Fibroblast of skin of scalp (primary cell): Measurements from ENCODE around the gene APOD. TPM values are rescaled to one million over a fixed set of nuclear protein-coding genes. Genes with fewer than 3 reads are reported as not detected.
"Not testable (repeated sequence)": the region's sequence is repeated elsewhere in the genome, so short reads cannot be mapped to it uniquely, and the experiment has no call there.

ENCODE experiments used
- DNase-seq: peaks from one replicate; pipeline ENCODE4 v3.0.0-alpha.2; 2013
- polyA plus RNA-seq, 2 experiments: library from polyadenylated mRNA; unstranded; fragments of 120-200 nt; gene quantifications; one replicate each; pipeline ENCODE4 v1.2.1, GENCODE V29; 2013; ENCODE audit not compliant: insufficient read length in 2 of 2

The APOD gene
- 0.24 TPM for polyA plus RNA-seq (2013, experiment 1 of 2; ENCODE audit: insufficient read length)
- polyA plus RNA-seq (2013, experiment 2 of 2; ENCODE audit: insufficient read length) = 1.7 TPM

DNA sequence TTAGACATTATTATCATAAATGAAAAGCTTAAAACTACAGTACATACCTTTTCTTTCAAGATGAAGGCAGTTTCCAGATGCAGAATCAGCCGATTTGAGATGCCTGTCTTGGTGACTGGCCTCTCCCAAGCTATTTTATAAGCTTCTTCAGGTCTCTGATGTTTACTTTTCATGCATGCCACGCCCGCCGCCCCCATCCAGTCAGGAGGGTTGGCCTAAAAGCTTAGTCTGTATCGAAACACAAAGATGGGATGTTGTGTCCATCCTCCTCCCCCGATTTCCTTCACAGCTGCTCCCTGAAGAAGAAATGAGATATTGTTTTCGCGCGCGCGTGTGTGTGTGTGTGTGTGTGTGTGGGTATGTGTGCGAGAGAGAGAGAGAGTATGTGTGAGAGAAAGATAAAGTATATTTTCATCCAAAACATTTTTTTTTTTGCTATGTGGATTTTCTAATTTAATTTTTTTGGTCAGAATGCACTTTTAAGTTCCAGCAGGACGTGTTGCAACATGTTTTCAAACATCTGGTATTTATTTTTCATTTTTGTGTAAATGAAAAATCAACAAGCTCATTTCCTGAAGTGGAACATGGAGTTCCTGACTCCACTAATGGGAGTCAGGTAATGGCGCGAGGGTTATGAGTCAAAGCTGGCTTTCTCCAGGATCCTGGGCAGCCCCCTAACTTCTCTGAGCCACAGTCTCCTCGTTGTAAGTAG is at the start of gene APOD:
Gene APOD, minus strand, starts transcription at position 110 of the 712 bp plus-strand sequence. CDS start 4,479 bp downstream, outside the sequence.
- peak; percentile 20 for DNase-seq

DNA sequence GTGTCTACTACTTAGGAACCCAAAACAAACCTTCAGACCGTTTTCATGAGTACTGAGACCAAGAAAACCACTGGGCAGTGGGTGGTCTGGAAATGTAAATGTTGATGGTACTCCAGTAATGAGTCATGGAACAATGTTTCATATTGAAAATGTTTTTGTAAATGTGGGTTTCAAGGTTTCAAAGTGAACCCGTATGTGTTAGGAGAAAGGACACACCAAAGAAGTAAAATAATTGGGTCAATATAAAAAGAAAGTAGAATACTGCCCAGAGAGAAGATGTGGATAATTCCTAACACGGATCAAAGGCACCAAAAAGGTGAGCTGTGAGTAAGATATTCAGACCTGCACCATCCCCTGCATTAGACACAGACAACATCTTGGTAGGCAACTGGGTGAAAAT is 49.6 kb upstream of the APOD start:
- DNase-seq = not testable (repeated sequence)

DNA sequence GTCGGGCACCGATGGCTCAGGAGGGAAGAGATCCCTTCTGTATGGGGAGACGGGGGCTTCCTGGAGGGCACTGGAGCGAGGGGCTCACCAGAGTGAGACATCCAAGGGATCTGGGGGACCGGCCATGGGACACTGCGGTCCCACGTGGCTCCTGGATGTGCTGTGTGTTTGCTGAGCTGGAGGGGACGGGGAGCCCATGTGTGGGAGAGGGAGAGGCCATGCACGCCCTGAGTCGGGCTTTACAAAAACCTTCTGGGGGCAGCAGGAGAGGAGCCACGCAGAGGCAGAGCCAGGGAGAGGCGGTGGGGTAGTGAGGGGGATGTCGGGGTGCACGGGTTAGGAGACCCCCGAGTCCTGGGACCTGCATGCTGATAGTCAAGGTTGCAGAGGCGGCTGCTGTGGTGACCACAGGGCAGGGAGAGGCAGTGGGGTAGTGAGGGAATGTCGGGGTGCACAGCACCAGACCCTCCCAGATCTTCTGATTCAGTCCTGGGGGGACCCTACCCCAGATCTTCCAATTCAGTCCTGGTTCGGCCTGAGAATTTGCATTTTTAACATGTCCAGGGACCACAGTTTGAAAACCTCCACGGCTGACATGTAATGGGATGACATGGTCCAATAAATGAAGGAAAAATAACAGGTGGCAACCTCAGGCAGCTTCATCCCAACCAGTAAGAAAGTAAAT is 48.9 kb upstream of the APOD start:
- DNase-seq = not testable (repeated sequence)

DNA sequence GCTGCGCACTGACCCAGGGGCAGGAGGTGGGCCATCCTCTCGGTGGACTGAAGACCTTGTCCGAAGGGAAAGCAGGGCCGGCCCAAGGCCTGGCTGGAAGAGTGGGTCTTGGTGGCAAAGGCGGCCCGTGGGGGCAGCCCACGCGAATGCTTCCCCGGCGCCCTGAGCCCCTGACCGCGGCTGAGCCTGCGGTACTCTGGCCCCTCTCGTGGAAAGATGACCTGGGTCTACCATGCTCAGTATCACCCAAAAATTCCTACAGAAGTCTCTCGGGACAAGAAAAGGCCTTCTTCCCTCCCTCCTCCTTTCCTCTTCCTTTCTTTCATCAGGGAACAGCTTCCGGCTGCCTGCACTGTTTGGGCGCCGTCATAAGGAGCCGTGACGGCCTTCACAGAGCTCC is 48.3 kb upstream of the APOD start:
- not testable (repeated sequence) for DNase-seq

DNA sequence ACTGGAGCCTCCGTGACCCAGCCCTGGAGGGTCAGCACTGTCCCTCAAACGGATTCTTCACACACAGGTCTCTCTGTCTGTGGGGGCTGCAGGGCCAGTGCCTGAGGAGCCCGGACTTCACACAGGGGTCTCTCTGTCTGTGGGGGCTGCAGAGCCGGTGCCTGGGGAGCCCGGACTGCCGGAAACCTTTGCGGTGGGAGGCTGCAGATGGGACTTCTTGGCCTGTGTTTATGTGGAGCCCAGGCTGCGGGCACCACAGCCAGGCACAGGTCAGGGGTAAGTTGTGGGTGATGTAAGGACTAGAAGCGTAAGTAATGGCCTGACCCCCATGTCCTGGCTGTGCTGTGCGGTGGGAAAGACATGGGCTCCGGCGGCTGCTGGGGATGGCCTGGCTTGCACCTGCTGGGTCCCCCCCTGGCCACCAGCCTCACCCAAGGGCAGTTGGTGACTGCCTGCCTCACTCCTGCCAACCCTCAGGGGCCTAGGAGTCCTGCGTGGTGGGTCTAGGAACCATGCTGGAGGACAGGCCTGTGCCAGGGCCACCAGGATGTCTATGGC is 47.3 kb upstream of the APOD start:
- not testable (repeated sequence) for DNase-seq

DNA sequence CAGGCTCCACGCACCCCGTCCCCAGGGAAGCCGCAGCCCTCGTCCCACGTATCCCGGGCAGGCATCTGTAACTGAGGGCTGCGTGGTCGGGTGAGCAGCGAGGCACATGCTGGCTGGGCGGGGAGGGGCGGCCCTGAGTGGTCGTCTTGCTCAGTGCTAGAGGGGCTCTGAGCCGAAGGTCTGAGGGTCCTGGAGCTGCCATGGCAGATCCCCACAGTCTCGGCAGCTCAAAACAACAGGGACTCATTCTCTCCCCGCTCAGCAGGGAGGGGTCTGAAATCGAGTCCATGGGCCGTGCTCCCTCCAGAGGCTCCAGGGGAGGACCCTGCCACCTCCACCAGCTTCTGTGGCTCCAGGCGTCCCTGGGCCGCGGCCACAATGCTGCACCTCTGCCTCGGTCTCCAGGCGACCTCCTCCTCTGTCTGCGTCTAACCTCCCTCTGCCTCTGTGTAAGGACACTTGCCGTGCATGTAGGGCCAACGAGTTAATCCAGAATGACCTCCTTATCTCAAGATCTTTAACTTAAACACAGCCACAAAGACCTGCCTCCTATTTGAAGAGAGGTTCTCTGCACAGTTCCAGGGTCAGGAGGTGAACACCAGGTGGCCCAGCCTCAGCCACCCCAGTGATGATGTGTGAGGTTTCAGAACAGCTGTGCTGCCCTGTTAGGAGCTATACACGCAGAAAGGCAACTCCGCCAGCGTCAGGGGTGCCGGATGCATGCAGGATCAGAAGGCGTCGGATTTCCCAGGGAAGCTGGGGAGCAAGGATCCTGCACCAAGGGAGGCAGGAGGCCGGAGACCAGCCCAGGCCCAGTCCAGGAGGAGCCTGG is 46.6 kb upstream of the APOD start:
- not testable (repeated sequence) for DNase-seq

DNA sequence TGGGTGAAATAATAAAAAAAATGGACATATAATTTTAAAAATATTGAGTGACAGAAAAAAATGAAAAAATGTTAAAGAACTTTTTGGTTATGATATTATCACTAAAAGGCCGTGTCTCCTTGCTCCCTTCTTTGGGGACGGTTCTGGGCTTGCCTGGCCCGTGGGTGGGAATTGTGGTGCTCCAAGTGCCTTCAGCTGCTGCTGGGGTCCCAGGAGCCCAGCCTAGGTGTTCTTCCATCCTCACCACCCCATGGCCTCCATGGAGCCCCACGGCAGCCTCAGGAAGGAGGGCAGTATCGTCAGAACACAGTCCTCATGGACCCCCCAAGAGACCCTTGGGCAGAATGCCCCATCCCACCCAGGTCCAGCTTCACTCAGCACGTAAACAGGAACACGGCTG is 45.9 kb upstream of the APOD start:
- not testable (repeated sequence) for DNase-seq

DNA sequence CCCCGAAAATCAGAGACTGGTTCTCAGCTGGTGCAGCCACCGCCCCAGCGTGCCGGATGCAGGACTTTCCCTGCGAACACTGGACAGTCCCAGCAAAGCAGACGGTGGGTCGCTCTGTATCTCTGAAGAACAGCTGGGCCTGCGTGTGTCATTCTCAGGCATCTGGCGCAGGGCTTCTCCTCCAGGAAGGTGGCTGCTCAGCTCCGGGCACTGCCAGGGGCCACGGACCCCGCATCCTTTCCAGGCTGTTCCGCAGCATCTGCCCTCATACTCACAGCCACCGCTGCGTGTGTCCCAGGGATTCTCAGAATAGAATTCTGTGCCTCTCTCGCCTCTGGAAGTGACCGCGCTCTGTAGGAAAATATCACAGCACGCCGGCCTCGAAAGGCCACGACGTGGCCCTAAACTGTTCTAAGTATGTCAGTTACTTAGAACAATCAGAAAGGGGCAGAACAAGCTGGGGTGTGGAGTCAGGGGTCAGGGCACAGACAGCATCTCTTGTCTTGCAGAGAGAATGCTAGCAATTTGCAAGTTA is 44.7 kb upstream of the APOD start:
- DNase-seq = not testable (repeated sequence)

DNA sequence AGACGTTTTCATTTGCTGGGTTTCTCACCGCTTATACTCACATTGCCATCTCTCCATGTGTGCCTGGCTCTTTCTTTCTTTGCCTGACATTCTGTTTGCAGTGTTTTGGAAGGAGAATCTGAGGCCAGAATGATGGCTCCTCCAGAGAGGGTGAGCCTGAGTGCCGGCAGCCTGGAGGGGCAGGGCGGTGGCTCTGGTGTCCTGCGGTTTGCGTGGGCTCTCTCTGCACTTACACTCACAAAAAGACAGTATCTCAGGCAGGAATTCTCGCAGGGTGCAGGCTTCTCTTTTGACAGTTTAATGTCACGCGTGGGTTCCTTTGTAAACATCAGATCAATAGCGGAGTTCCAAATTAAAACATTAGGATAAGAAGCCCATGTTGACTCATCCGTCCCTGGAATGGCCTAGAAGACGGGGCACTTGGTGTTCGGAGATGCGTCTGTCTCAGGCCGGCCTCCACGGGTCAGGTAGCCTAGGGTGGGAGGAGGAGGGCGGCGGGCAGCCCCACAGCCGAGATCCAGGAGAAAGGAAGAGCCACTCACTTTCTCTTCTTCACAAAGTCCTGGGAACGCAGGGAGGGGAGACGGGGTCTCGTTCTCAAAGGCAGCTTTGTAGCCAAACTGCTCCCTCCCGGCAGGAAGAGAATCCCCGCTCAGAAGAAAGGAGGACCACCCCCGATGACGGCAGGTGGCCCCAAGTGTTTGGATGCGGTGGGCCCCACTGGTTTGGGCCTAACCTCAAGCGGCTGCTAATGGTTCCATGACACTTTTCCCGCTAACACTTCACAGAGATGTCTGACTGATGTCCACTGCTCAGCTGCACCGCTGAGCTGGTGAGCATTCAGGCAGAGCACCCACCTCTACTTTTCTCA is 44.0 kb upstream of the APOD start:
- not testable (repeated sequence) for DNase-seq

DNA sequence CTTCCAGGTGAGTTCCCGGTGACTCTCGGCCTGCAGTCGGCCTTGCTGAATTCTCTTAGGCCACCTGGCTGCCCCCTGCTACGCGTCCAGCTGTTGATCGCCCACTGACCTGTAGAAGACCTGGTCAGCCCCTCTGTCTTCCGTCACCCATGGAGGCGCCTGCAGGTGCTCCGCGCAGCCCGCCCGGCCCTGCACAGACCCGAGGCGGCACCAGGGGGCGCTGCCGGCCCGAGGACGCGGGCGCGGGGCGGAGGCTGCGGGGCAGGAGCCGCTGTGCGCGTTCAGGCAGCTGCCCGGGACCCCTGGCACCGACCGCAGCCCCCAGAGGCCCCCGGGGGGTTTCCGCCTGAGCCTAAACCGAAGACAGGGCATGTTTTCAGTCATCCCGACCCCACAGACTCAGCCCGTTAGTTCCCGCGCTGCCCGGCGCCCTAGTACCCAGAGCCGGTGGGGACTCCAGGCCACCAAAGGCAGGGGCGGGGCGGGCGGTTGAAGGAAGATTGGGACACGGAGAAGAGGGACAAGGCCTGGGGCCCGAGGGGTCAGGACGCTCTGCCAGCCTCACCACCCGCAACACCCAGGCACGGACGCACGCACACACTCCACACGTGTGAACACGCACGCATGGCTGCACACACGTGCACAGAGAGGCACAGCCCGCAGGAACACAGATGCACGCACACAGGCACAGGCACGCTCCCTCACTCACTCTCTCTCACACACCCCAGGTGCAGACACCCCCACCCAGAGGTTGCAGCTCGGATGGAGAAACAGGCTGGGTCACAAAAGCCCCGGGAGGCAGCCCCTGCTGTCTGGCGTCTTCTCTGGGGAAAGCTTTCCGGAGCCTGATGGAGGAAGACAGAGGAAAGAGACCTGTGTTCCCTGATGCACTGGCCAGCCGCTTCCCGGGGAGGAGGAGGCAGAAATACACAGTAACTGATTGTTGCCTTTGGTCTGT is 41.1 kb upstream of the APOD start:
- not testable (repeated sequence) for DNase-seq

DNA sequence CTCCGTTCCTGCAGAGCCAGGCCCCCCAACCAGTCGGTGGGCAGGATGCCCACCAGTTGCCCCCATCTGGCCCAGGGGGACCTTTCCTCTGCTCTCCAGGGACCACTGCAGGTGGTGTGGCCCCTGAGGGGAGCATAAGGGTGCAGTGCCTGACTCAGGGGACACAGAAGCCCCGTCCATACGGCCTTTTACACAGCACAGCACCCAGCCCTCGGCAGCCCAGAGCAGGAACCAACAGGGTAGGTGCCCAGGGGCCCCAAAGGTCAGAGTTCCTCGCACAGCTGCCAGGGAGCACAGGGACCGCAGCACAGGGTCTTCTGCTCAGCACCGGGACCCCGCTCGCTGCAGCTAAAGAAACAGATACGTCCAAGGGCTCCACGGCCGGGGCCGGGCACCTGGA is 40.4 kb upstream of the APOD start:
- DNase-seq = not testable (repeated sequence)

DNA sequence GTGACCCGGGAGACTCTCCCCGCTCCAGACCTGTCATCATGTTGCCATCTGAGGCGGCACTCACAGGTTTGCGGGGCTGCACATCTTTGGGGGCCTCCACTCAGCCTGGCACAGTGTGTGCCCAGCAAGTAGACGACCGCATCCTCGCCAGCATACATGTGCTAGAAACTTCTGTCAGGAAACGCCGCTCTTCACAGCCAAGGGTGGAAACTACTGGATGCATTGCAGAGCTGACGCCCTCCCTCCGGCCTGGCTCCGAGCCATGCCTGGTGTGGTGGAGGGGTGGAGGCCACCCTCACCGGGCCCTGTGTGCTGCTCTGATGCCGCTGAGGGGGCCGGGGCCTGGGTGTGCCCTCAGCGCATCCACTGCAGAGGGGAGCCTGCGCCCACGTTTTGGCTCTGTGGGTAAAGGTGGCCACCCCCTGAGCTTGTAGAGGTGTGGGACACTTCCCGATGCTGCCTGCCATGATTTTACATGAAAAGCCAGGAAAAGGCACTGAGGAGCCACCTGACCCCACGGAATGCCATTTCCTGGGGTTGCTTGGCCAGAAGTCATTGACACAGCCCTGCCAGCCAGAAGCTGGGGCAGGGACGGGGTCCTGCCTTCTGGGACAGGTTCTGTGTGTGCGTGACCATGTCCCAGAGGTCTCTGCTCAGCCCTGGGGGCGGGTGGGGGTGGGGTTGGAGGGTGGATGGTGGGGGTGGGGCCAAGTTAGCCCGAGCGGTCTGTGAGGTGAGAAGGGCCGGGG is 39.7 kb upstream of the APOD start:
- DNase-seq = not testable (repeated sequence)

DNA sequence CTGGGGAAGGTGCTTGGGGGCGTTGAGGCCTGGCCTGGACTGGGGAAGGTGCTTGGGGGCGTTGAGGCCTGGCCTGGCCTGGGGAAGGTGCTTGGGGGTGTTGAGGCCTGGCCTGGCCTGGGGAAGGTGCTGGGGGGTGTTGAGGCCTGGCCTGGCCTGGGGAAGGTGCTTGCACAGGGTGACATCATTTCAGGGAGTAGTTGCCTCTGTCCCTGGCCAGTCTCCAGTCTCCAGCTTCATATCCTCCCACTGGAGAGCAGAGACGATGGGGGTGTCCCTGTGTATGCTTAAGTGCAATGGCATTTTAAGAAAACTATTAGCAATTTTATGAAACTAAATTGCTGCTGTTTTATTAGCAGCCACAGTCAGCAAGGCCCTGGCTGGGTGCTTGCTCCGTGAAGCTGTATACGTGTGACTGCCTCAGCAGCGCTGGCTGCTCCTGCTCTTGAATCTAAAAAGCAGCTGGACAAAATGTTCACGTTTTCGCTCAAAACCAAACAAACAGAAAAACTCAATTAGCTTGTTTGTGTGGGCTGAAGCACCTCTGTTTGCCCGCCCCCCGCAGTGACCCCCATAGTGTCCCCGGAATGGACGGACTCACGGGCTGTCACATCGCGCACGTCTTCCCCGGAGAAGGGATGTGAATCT is 38.9 kb upstream of the APOD start:
- not testable (repeated sequence) for DNase-seq

DNA sequence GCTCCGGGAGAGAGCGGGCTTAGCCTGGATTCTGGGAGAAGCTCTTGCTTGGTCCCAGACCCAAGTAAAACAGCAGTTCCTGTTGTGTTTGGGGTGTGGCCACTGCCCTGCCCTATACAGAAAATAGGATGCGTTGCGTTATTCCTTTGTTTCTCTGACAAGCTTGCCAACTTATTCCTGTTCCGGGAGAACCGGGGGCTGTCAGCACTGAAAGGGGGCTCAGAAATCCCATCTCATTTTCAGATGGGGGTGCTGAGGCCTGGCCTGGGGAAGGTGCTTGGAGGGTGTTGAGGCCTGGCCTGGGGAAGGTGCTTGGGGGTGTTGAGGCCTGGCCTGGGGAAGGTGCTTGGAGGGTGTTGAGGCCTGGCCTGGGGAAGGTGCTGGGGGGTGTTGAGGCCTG is 38.3 kb upstream of the APOD start:
- DNase-seq = not testable (repeated sequence)

DNA sequence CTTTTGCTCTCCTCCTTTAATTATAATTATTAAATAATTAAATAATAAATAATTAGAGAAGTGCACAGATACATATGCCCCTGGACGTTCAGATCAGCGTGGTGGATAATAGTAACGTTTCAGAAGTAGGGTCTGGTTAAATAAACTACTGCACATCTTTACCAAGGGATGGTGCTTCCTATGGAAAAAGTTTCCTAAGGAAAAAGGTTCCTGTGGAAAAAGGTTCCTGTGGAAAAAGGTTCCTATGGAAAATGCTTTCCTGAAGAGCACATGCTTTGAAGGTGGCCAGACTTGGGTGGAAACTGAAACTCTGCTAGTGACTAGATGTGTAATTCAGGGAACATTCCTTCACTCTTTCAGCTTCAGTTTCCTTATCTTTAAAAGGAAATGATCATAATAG is 37.4 kb upstream of the APOD start:
- not testable (repeated sequence) for DNase-seq

DNA sequence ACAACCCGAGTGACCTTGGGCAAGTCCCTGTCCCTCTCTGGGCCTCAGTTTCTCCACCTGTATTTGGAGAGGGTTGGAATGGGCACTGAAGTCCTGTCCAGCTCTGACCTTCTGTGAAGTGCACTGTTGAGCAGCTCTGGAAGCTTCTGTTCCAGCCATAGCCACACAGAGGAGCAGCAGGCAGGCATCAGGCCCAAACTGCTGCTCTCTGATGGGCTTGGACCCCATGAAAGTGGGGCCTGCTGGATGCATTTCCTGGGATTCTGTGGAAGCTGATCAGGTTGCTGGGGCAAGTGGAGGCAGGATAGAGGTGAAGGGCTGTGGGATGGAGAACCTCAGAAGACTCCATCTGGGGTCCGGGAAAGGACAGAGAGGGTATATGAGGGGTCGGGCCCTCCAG is 36.7 kb upstream of the APOD start:
- DNase-seq = not testable (repeated sequence)

DNA sequence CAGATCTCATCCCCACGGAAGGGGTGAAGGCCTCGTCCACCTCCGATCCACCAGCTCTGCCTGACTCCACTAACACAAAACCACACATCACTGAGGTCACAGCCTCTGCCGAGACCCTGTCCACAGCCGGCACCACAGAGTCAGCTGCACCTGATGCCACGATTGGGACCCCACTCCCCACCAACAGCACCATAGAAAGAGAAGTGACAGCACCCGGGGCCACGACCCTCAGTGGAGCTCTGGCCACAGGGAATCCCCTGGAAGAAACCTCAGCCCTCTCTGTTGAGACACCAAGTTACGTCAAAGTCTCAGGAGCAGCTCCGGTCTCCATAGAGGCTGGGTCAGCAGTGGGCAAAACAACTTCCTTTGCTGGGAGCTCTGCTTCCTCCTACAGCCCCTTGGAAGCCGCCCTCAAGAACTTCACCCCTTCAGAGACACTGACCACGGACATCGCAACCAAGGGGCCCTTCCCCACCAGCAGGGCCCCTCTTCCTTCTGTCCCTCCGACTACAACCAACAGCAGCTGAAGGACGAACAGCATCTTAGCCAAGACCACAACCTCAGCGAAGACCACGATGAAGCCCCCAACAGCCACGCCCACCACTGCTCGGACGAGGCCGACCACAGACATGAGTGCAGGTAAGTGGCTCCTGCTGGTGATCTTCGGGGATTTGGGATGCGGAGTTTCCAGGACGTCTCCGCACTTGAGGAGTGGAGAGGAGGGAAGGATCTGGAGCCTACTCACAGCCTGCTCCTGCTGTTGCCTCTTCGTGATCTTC is 36.0 kb upstream of the APOD start:
- DNase-seq = not testable (repeated sequence)
